ENCODE results near the gene CEP112. TPM values are rescaled to one million over a fixed set of nuclear protein-coding genes. Genes with fewer than 3 reads are reported as not detected.

The CEP112 gene
- total RNA-seq, 1 experiment from 2014 or later = 9.5 TPM

GRCh38 chr17:66203274-66204015, 11.5 kb upstream of the CEP112 start:
- Histone ChIP-seq H3K36me3 (ENCODE audit: control insufficient read depth, insufficient read depth, low read length) (no peaks in the 10 kb centered on the region), H3K4me1 (ENCODE audit: control insufficient read depth, insufficient read depth, low read length) (no peaks in the 10 kb centered on the region), H3K27ac (ENCODE audit: low read length) (no peak overlapping the region), H3K4me3 (ENCODE audit: low read depth in 2 of 2, low read length in 2 of 2) (no peak overlapping the region), H3K27me3 (ENCODE audit: control insufficient read depth, insufficient read depth, low read length) (no peaks in the 10 kb centered on the region), H3K9me3 (ENCODE audit: control insufficient read depth, insufficient read depth, low read depth, low read length) (no peaks in the 10 kb centered on the region)
- TF ChIP-seq REST (IDR thresholded peaks at IDR 0.05; ENCODE audit: insufficient read depth in 1 of 2, low read depth in 2 of 2, low read length in 1 of 2) (no peak), SIN3A (IDR thresholded peaks at IDR 0.05; ENCODE audit: borderline replicate concordance, insufficient read depth, low read depth, low read length) (no peak), TCF7L2 (IDR thresholded peaks at IDR 0.05; ENCODE audit: low read depth, low read length) (no peak), POLR2AphosphoS5 (IDR thresholded peaks at IDR 0.05; ENCODE audit: low read depth, low read length) (no peak)
- TF ChIP-seq, protein P1, sequence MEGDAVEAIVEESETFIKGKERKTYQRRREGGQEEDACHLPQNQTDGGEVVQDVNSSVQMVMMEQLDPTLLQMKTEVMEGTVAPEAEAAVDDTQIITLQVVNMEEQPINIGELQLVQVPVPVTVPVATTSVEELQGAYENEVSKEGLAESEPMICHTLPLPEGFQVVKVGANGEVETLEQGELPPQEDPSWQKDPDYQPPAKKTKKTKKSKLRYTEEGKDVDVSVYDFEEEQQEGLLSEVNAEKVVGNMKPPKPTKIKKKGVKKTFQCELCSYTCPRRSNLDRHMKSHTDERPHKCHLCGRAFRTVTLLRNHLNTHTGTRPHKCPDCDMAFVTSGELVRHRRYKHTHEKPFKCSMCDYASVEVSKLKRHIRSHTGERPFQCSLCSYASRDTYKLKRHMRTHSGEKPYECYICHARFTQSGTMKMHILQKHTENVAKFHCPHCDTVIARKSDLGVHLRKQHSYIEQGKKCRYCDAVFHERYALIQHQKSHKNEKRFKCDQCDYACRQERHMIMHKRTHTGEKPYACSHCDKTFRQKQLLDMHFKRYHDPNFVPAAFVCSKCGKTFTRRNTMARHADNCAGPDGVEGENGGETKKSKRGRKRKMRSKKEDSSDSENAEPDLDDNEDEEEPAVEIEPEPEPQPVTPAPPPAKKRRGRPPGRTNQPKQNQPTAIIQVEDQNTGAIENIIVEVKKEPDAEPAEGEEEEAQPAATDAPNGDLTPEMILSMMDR (IDR thresholded peaks at IDR 0.05) = no peak
- no peak for ATAC-seq
- no peak for DNase-seq (ENCODE audit: low read depth, low spot score)
- intact Hi-C loops (cut with micrococcal nuclease; ENCODE audit: unreplicated experiment) = no loop called here
- in situ Hi-C loops (cut with HindIII; ENCODE audit: low pct_unique_long_range_greater_than_20kb, low sequenced_read_pairs) = no loop called here
- ChIA-PET CTCF (interaction anchor here (0.6 kb wide), 1 partner anchor 1426 kb away, joined by 8 read pairs; no protein-coding TSS in a partner anchor), POLR2A (no interaction called here)
- BruUV-seq (replicated peaks) = no TSS peak

DNA sequence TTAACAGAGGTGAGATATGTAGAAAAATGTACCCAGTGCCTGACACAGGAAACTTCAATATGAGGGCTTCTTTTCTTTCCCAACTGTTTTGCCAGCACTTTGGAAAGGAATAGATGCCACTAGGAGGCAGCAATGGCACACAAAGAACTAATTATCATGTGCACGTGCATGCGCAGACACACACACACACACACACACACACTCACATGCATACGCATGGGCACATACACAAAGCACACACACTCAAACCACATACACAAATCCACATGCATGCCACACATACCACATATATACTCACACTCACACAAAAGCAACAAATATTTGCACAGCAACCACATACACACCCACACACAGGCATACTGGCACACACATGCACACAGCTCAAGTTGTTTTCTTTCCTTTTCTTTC, 8.8 kb upstream of the CEP112 start:
- CTCF ChIA-PET = interaction anchor here (0.7 to 1.0 kb wide), 3 partner anchors 380 to 1017 kb away, joined by 3 to 4 read pairs (median 3); no protein-coding TSS in a partner anchor
- in situ Hi-C loops (cut with HindIII; ENCODE audit: low pct_unique_long_range_greater_than_20kb, low sequenced_read_pairs) = no loop called here
- no TSS peak for BruUV-seq (replicated peaks)

More for the DNA sequence above, 8.8 kb upstream of the CEP112 start:
- intact Hi-C loops (cut with micrococcal nuclease; ENCODE audit: unreplicated experiment) = no loop called here
- ATAC-seq (peak; percentile 78), DNase-seq (ENCODE audit: low read depth, low spot score) (peak; percentile 17)
- POLR2A ChIA-PET = no interaction called here
- Histone ChIP-seq H3K4me1 (ENCODE audit: control insufficient read depth, insufficient read depth, low read length) (no peaks in the 10 kb centered on the region), H3K36me3 (ENCODE audit: control insufficient read depth, insufficient read depth, low read length) (no peaks in the 10 kb centered on the region), H3K9me3 (ENCODE audit: control insufficient read depth, insufficient read depth, low read depth, low read length) (no peaks in the 10 kb centered on the region), H3K4me3 (ENCODE audit: low read depth in 2 of 2, low read length in 2 of 2) (no peak overlapping the region), H3K27ac (ENCODE audit: low read length) (no peak overlapping the region), H3K27me3 (ENCODE audit: control insufficient read depth, insufficient read depth, low read length) (no peaks in the 10 kb centered on the region)
- TF ChIP-seq TCF7L2 (IDR thresholded peaks at IDR 0.05; ENCODE audit: low read depth, low read length) = no peak
- TF ChIP-seq, protein P1 (IDR thresholded peaks at IDR 0.05) = peak; percentile 80
